Psoas muscle (tissue), 8 donors: ENCODE data around the gene SLC26A9. TPM values are rescaled to one million over a fixed set of nuclear protein-coding genes. Genes with fewer than 3 reads are reported as not detected.
A peak's percentile ranks its signal among the peaks of the same experiment; 100 is the strongest.

Experiments used
- ATAC-seq, 4 donors: fragments of 200-7000 bp; cut with Tn5 transposase; one replicate each; pipeline ENCODE4 v1.9.1; 2020; ENCODE audit warnings: moderate library complexity in 3 of 4, mild to moderate bottlenecking in 2 of 4
- DNase-seq, 2 donors: peaks; one replicate each; pipeline ENCODE4 v3.0.0-alpha.2; 2020
- H3K27ac ChIP-seq: fragments of 200-600 bp; one replicate; pipeline ENCODE4 v1.8.0; 2022
- H3K27me3 ChIP-seq, 3 donors: fragments of 200-600 bp in 1 of 3; one replicate each; pipeline versions ENCODE4 v1.6.1 to v1.8.0; 2013 to 2022; ENCODE audit warnings: low read length in 2 of 3, mild to moderate bottlenecking in 2 of 3, moderate library complexity in 1 of 3; ENCODE audit not compliant: insufficient read depth in 3 of 3
- H3K36me3 ChIP-seq, 2 donors: fragments of 200-600 bp in 1 of 2; one replicate each; pipeline versions ENCODE4 v1.6.1 to v1.8.0; 2013 to 2022; ENCODE audit warnings: low read depth in 1 of 2, mild to moderate bottlenecking in 1 of 2, moderate library complexity in 1 of 2; ENCODE audit not compliant: insufficient read depth in 1 of 2
- H3K4me1 ChIP-seq: fragments of 200-600 bp; one replicate; pipeline ENCODE4 v1.8.0; 2022
- H3K4me3 ChIP-seq: fragments of 200-600 bp; one replicate; pipeline ENCODE4 v1.8.0; 2022; ENCODE audit warnings: mild to moderate bottlenecking
- H3K9me3 ChIP-seq: fragments of 200-600 bp; one replicate; pipeline ENCODE4 v1.8.0; 2022
- CTCF ChIP-seq: fragments of 200-600 bp; IDR thresholded peaks from one replicate; pipeline ENCODE4 v1.8.0; 2022; ENCODE audit warnings: antibody characterized with exemption
- WGBS, 3 donors: extraction: QIAGEN DNeasy Blood & Tissue Kit; methylation state at CpG; one replicate each; pipeline versions ENCODE4 v1.1.6 to v1.1.7; 2013; 5-methylcytosine and 5-hydroxymethylcytosine counted together
- intact Hi-C, 2 donors: fragments of 100-400 bp; cut with DNase I; formaldehyde crosslinking; loops; one replicate each; pipeline versions ENCODE4 v1.11.0 to v1.14.2; 2022
- polyA plus RNA-seq, 3 donors: library from polyadenylated mRNA; stranded (reverse); fragments of 200-250 nt; gene quantifications; one replicate each; pipeline ENCODE4 v1.2.3, GENCODE V29; 2013
- total RNA-seq, 4 donors: library from RNA; stranded (reverse); fragmentation: NEBNext Ultra II Directional in 2 of 4; extraction: Animal tissue kit (Norgen Biotek cat#: 25700) in 2 of 4; gene quantifications; one replicate each; pipeline versions ENCODE4 v1.2.1 to v1.2.4, GENCODE V29; 2021 to 2023
- donor health status: healthy with polysubstance abuse.
- donor health status: DM: no; HTN: no; CAD: no; lungs with moderate emphysema.
- donor health status: Bipolar disorder and iron deficiency.
- donor health status: healthy.
- donor health status: DM: yes; HTN: yes; CAD: no.
- donor health status: DM: no; HTN: no; CAD: no.
- donor health status: DM: no; HTN: no; CAD: no.
- donor health status: DM: yes; HTN: yes; CAD: no.

SLC26A9 gene
- total and polyA plus RNA-seq, 7 donors: 0.15 to 5.5 (median 0.42) TPM

DNA sequence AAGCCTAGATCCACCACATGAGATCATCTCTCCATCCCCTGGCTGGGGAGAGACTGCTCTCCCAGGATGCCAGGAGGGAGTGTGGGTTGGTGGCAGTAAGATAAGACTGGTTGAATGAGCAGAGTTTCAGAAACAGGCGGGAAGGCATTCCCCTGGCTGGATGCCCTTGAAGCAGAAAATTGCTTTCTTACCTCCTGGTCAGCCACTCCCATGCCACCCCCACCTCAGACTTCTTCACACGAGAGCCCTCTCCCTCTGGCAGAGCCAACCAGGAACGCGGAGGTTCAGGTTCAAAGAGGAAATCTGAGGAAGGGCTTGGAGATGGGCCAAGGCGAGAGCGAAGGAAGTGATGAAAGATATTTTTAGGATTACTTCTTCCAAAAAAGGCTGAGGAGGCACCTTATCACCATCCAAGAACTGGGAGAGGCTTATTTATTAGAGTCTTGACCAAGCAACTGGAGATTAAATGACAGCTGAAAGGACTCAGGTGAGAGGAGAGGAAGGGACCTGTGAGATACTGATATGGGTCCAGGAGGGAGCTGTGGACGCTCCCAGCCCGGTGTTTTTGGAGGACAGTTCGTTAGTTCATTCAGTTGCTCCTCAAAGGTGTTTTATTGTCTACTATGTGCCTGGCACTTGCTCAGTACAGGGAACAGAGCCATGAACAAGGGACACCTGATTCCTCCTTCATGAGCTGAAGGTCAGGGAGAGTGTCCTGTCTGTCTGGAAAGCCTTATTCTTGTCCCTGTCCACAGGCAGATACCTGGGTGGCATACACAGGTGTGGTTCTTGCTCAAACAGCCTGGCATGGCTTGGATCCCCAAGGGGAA is 18.9 kb upstream of the SLC26A9 start:
- TF ChIP-seq CTCF: no peak
- H3K4me1 ChIP-seq: peaks cover 18% of the 10 kb centered on the region
- no peaks in the 10 kb centered on the region for H3K36me3 ChIP-seq
- no peak overlapping the region for H3K27ac ChIP-seq
- no peaks in the 10 kb centered on the region for H3K27me3 ChIP-seq
- 21 to 38% (median 26%) methylated on average over 9 of the region's 9 CpGs for WGBS, 3 donors
- DNase-seq (peak in 1 of 2 donors; percentile 11), ATAC-seq (peak; percentile 17 to 64 (median 54))
- H3K9me3 ChIP-seq: no peaks in the 10 kb centered on the region
- H3K4me3 ChIP-seq: no peak overlapping the region
- intact Hi-C loops: loop anchor here in 1 of 2 donors (5.0 kb wide), 1 partner anchor 35 kb away; no protein-coding TSS in a partner anchor

DNA sequence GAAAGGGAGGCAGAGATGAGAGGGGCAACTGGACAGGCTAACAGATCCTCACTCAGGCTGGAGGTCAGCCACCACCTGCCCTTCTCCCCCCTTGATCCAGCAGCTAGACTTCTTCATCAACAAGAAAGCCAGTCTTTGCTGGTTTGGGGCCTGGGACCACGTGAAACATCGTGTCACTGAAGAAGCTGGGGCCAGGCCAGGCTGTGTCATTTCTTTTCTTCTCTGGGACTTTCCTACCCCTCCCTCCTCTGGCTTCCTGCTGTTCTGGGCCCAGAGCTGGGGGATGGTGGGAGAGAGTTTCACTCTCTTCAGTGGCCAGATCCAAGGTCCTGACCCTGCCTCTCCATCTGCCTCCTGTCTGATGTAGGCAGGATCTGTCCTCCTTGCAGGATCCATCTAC is 18.1 kb upstream of the SLC26A9 start:
- no peak for TF ChIP-seq CTCF
- no peak for DNase-seq
- WGBS, 3 donors: 30 to 54% (median 44%) methylated on average over 2 of the region's 2 CpGs
- Histone ChIP-seq H3K9me3 (no peaks in the 10 kb centered on the region), H3K4me1 (peaks cover 18% of the 10 kb centered on the region), H3K27ac (no peak overlapping the region), H3K36me3 (no peaks in the 10 kb centered on the region), H3K4me3 (no peak overlapping the region), H3K27me3 (no peaks in the 10 kb centered on the region)
- intact Hi-C loops: loop anchor here in 1 of 2 donors (5.0 kb wide), 1 partner anchor 34 kb away; no protein-coding TSS in a partner anchor
- peak in 2 of 4 donors; percentile 47 to 53 for ATAC-seq

GRCh38 chr1:205959789-205960188 is 16.5 kb upstream of the SLC26A9 start:
- H3K9me3 ChIP-seq: no peaks in the 10 kb centered on the region
- peaks cover 18% of the 10 kb centered on the region for H3K4me1 ChIP-seq
- H3K36me3 ChIP-seq: no peaks in the 10 kb centered on the region
- intact Hi-C loops: loop anchor here in 1 of 2 donors (5.0 kb wide), 1 partner anchor 32 kb away; no protein-coding TSS in a partner anchor
- H3K4me3 ChIP-seq: no peak overlapping the region
- TF ChIP-seq CTCF: no peak
- ATAC-seq: no peak
- H3K27ac ChIP-seq: no peak overlapping the region
- no peaks in the 10 kb centered on the region for H3K27me3 ChIP-seq
- WGBS, 3 donors: 75 to 90% (median 81%) methylated on average over 4 of the region's 4 CpGs
- DNase-seq: no peak

- Histone ChIP-seq H3K27ac (no peak overlapping the region), H3K4me1 (peaks cover 16% of the 10 kb centered on the region), H3K9me3 (no peaks in the 10 kb centered on the region), H3K36me3 (no peaks in the 10 kb centered on the region), H3K27me3 (no peaks in the 10 kb centered on the region), H3K4me3 (no peak overlapping the region)
- no peak for TF ChIP-seq CTCF
- no peak for DNase-seq
- WGBS, 3 donors: 81 to 91% (median 89%) methylated on average over 1 of the region's 1 CpG
- intact Hi-C loops: no loop called here
- ATAC-seq: no peak
Measured at GRCh38 chr1:205955499-205955898, 12.2 kb upstream of the SLC26A9 start.
